GM04504 (cell line): ENCODE data around the gene BARX2.

Experiments used
- DNase-seq: peaks from one replicate; pipeline ENCODE4 v3.0.0-alpha.2; 2012; ENCODE audit warnings: low read depth

BARX2 gene

GRCh38 chr11:129402206-129403171 is 26.8 kb downstream of the BARX2 start:
- DNase-seq: no peak

- DNase-seq: no peak
Observed at GRCh38 chr11:129404731-129405130, 29.1 kb downstream of the BARX2 start.

- no peak for DNase-seq
Observed at GRCh38 chr11:129408865-129409444, 33.3 kb downstream of the BARX2 start.

- no peak for DNase-seq
Observed at GRCh38 chr11:129410395-129410960, 34.8 kb downstream of the BARX2 start.

GRCh38 chr11:129412494-129412893 is 36.8 kb downstream of the BARX2 start:
- DNase-seq: no peak

- no peak for DNase-seq
Observed at GRCh38 chr11:129414144-129414872, 38.7 kb downstream of the BARX2 start.

- no peak for DNase-seq
Observed at GRCh38 chr11:129416080-129416820, 40.6 kb downstream of the BARX2 start.

- no peak for DNase-seq
Observed at GRCh38 chr11:129417458-129417857, 41.8 kb downstream of the BARX2 start.

- no peak for DNase-seq
Observed at GRCh38 chr11:129418039-129418438, 42.4 kb downstream of the BARX2 start.

GRCh38 chr11:129419386-129419785 is 43.7 kb downstream of the BARX2 start:
- no peak for DNase-seq

- no peak for DNase-seq
Observed at GRCh38 chr11:129423426-129423825, 47.8 kb downstream of the BARX2 start.

- no peak for DNase-seq
Observed at GRCh38 chr11:129425214-129425613, 49.6 kb downstream of the BARX2 start.

GRCh38 chr11:129426038-129426437 is 50.4 kb downstream of the BARX2 start:
- no peak for DNase-seq

GRCh38 chr11:129426776-129427175 is 51.1 kb downstream of the BARX2 start:
- DNase-seq: no peak

GRCh38 chr11:129427376-129427775 is 51.7 kb downstream of the BARX2 start:
- DNase-seq: no peak

GRCh38 chr11:129427816-129428406 is 52.3 kb downstream of the BARX2 start:
- DNase-seq: no peak

GRCh38 chr11:129428557-129428956 is 52.9 kb downstream of the BARX2 start:
- no peak for DNase-seq

- no peak for DNase-seq
Observed at GRCh38 chr11:129434641-129435498, 59.2 kb downstream of the BARX2 start.

GRCh38 chr11:129435499-129436245 is 60.0 kb downstream of the BARX2 start:
- DNase-seq: no peak

- no peak for DNase-seq
Observed at GRCh38 chr11:129436573-129436972, 60.9 kb downstream of the BARX2 start.
